Large intestine (tissue), 3 donors: ENCODE results near the gene WFIKKN1. TPM values are rescaled to one million over a fixed set of nuclear protein-coding genes. Genes with fewer than 3 reads are reported as not detected.

Source experiments
- DNase-seq, 2 donors: peaks; one replicate each; pipeline versions ENCODE4 v3.0.0 to v3.0.0-alpha.2; 2013
- H3K27ac ChIP-seq: one replicate; pipeline ENCODE4 v1.5.1; 2013; ENCODE audit warnings: low read length
- H3K27me3 ChIP-seq: 2 replicates; pipeline ENCODE4 v1.6.1; 2013; ENCODE audit warnings: low read length; ENCODE audit not compliant: control insufficient read depth, insufficient read depth
- H3K36me3 ChIP-seq: 2 replicates; pipeline ENCODE4 v1.6.1; 2013; ENCODE audit warnings: low read length; ENCODE audit not compliant: control insufficient read depth, insufficient read depth
- H3K4me1 ChIP-seq: one replicate; pipeline ENCODE4 v1.6.1; 2013; ENCODE audit warnings: low read length; ENCODE audit not compliant: control insufficient read depth, insufficient read depth
- H3K4me3 ChIP-seq: one replicate; pipeline ENCODE4 v1.5.1; 2013; ENCODE audit warnings: low read length
- H3K9me3 ChIP-seq: one replicate; pipeline ENCODE4 v1.6.1; 2013; ENCODE audit warnings: mild to moderate bottlenecking, low read depth, low read length, moderate library complexity; ENCODE audit not compliant: control insufficient read depth
- WGBS: methylation state at CpG from one replicate; pipeline ENCODE4 v1.1.5; 2013; ENCODE audit warnings: low lambda C conversion rate; ENCODE audit not compliant: insufficient coverage; 5-methylcytosine and 5-hydroxymethylcytosine counted together
- polyA plus RNA-seq: library from polyadenylated mRNA; unstranded; fragments of 120-200 nt; gene quantifications from one replicate; pipeline ENCODE4 v1.2.1, GENCODE V29; 2013

The WFIKKN1 gene
- polyA plus RNA-seq, 1 donor, result 1.6 TPM

DNA sequence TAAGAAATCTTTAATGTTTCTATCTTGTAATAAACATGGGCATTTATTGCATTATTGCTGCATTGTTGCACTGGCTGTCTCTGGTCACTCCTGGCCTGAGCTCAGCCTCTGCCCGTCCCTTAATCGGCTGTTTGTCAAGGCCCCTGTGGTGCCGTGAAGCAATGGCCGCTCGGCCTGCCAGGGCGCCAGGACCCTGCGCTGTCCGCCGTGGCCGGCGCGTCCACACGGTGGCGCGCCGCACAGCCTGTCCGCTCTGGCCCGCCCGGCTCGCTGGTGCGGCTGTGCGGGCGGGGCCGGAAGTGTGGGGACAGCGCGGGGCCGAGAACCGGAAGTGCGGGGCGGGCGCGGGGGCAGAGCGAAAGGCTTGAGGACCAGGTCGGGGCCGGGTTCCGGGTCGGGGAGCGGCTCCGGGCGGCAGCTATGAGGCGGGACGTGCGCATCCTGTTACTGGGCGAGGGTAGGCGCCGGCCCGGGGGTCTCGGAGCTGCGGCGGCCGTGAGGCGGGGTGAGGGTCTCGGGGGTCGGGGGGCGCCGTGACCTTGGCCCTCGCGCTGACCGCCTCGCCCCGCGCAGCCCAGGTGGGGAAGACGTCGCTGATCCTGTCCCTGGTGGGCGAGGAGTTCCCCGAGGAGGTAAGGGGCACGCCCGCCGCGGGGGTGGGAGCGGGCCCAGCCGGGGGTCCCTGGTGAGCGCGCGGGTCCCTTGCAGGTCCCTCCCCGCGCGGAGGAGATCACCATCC, 37.2 kb downstream of the WFIKKN1 start, which contains the start of gene RHOT2:
TSS of gene RHOT2 (plus strand) at position 353 of the 739 bp plus-strand sequence. CDS start at position 421, 68 bp downstream.
- Histone ChIP-seq H3K4me1 (peaks cover 14% of the 10 kb centered on the region), H3K27me3 (no peaks in the 10 kb centered on the region), H3K4me3 (peak within 1 kb of the TSS; percentile 91), H3K36me3 (peaks cover 39% of the 10 kb centered on the region), H3K27ac (peak within 1 kb of the TSS; percentile 38), H3K9me3 (peaks cover 2% of the 10 kb centered on the region)
- DNase-seq, result peak; percentile 90 to 92
- no CpG with 5 or more reads among the region's 78 CpGs for WGBS

DNA sequence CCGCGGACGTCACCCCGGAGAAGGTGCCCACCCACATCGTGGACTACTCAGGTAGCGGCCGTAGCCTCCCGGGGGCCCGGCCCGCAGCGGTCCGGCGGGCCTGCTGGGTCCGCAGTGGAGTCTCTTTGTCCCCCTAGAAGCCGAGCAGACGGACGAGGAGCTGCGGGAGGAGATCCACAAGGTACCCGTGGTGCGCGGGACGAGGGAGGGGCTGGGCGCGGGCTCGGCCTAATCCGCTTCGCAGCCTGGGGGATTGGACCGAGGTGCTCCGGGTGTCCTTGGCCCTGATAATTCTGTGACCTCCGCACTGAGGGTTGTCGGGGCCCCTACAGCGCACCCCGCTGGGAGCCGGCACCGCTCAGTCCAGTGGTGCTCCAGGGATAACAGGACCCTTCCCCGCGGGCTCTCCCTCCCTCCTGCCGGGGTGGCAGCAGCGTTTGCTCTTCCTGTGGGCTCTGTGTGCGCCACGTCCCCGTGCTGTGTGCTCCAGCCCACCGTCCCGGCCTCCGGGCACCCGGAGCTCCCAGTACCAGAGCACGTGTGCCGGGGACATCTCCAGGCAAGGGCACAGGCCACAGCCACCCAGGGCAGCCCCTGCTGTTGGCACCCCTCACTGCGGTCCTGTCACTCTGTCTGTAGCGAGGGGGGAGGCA, 37.9 kb downstream of the WFIKKN1 start:
- H3K4me1 ChIP-seq, result peaks cover 14% of the 10 kb centered on the region
- no peak for DNase-seq
- peak overlapping the region; percentile 91 for H3K4me3 ChIP-seq
- no peaks in the 10 kb centered on the region for H3K27me3 ChIP-seq
- H3K9me3 ChIP-seq, result peaks cover 2% of the 10 kb centered on the region
- H3K36me3 ChIP-seq, result peaks cover 42% of the 10 kb centered on the region
- H3K27ac ChIP-seq, result no peak overlapping the region
- no CpG with 5 or more reads among the region's 50 CpGs for WGBS

- H3K4me1 ChIP-seq, result peaks cover 18% of the 10 kb centered on the region
- no peaks in the 10 kb centered on the region for H3K27me3 ChIP-seq
- no CpG with 5 or more reads among the region's 13 CpGs for WGBS
- H3K9me3 ChIP-seq, result peaks cover 2% of the 10 kb centered on the region
- H3K4me3 ChIP-seq, result no peak overlapping the region
- H3K27ac ChIP-seq, result no peak overlapping the region
- peaks cover 44% of the 10 kb centered on the region for H3K36me3 ChIP-seq
- no peak for DNase-seq
These were observed 38.9 kb downstream of the WFIKKN1 start for GRCh38 chr16:669666-670065.

DNA sequence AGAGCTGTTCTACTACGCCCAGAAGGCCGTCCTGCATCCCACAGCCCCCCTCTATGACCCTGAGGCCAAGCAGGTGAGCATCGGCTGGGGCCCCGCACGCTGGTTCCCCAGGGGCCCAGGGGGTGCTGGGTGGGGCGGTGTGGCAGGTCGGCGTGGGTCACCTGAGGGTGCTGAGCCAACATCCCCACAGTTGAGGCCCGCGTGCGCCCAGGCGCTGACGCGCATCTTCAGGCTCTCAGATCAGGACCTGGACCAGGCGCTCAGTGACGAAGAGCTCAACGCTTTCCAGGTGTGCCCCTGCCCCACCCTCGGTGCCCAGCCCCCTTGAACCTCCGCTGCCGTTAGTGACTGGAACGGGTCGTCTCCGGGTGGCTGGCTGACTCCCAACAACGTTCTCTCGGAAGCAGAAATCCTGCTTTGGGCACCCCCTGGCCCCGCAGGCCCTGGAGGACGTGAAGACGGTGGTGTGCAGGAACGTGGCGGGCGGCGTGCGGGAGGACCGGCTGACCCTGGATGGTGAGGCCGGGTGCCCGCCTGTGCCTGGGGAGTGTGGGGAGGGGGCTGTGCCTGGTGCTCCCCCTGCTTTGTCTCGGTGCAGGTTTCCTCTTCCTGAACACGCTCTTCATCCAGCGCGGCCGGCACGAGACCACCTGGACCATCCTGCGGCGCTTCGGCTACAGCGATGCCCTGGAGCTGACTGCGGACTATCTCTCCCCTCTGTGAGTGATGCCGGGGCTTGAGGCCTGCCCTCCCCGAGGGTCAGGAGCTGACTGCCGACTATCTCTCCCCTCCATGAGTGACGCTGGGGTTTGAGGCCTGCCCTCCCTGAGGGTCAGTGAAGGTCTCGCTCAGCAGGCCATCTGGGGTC, 39.9 kb downstream of the WFIKKN1 start:
- Histone ChIP-seq H3K27me3 (peaks cover 2% of the 10 kb centered on the region), H3K4me3 (no peak overlapping the region), H3K27ac (no peak overlapping the region), H3K9me3 (peaks cover 2% of the 10 kb centered on the region), H3K4me1 (peaks cover 26% of the 10 kb centered on the region), H3K36me3 (peaks cover 44% of the 10 kb centered on the region)
- DNase-seq, result no peak
- no CpG with 5 or more reads among the region's 52 CpGs for WGBS

DNA sequence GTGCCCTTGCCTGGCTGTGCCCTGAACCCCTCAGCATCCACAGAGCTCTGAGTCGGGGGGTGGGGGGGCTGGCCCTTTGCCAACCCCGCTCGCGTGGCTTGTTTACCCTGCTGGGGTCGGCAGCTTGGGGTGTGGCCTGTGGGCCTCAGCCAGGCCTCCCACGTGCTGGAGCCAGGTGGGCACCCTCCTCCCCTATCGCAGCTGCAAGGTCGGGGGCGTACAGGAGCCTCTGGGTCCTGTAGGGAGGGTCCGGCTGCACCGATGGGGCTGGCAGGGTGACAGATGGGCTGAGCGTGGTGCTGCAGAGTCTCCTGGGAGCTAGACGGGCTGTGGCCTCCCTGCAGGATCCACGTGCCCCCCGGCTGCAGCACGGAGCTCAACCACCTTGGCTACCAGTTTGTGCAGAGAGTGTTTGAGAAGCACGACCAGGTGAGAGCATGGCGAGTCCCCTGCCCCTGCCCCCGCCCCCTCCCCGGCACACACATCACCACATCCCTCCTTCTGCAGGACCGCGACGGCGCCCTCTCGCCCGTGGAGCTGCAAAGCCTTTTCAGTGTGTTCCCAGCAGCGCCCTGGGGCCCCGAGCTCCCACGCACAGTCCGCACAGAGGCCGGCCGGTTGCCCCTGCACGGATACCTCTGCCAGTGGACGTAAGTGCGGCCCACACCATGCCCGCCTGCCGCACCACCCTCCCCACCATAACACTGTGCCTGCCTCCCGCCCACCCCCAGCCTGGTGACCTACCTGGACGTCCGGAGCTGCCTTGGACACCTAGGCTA, 40.8 kb downstream of the WFIKKN1 start:
- no peak for DNase-seq
- peaks cover 2% of the 10 kb centered on the region for H3K27me3 ChIP-seq
- H3K36me3 ChIP-seq, result peaks cover 44% of the 10 kb centered on the region
- no peak overlapping the region for H3K27ac ChIP-seq
- no peak overlapping the region for H3K4me3 ChIP-seq
- peaks cover 33% of the 10 kb centered on the region for H3K4me1 ChIP-seq
- peaks cover 5% of the 10 kb centered on the region for H3K9me3 ChIP-seq
- WGBS, result no CpG with 5 or more reads among the region's 40 CpGs

DNA sequence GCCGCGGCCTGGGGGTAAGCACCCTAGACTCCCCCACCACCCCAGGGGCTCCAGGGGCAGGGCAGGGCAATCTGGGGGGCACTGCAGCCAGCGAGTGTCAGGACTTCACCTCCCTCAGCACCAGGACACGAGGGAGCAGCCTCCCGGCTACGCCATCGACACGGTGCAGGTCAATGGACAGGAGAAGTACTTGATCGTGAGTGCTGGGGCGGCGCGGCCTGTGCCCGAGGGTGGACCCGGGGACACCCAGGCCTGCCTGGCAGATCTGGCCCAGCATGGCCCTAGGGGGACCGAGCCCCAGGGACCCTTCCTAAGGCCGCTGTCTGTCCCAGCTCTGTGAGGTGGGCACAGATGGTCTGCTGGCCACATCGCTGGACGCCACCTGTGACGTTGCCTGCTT, 41.6 kb downstream of the WFIKKN1 start:
- H3K36me3 ChIP-seq, result peaks cover 44% of the 10 kb centered on the region
- H3K27ac ChIP-seq, result no peak overlapping the region
- DNase-seq, result no peak
- H3K4me3 ChIP-seq, result no peak overlapping the region
- peaks cover 4% of the 10 kb centered on the region for H3K27me3 ChIP-seq
- H3K9me3 ChIP-seq, result peaks cover 5% of the 10 kb centered on the region
- no CpG with 5 or more reads among the region's 19 CpGs for WGBS
- H3K4me1 ChIP-seq, result peaks cover 39% of the 10 kb centered on the region

GRCh38 chr16:672851-673250, 42.1 kb downstream of the WFIKKN1 start:
- peaks cover 35% of the 10 kb centered on the region for H3K4me1 ChIP-seq
- peaks cover 4% of the 10 kb centered on the region for H3K27me3 ChIP-seq
- no CpG with 5 or more reads among the region's 21 CpGs for WGBS
- H3K9me3 ChIP-seq, result peaks cover 5% of the 10 kb centered on the region
- H3K36me3 ChIP-seq, result peaks cover 44% of the 10 kb centered on the region
- no peak overlapping the region for H3K27ac ChIP-seq
- no peak overlapping the region for H3K4me3 ChIP-seq
- no peak for DNase-seq

GRCh38 chr16:673399-673991, 42.7 kb downstream of the WFIKKN1 start:
- Histone ChIP-seq H3K27ac (no peak overlapping the region), H3K9me3 (peaks cover 5% of the 10 kb centered on the region), H3K4me3 (no peak overlapping the region), H3K27me3 (peaks cover 4% of the 10 kb centered on the region), H3K36me3 (peaks cover 44% of the 10 kb centered on the region), H3K4me1 (peaks cover 35% of the 10 kb centered on the region)
- no CpG with 5 or more reads among the region's 18 CpGs for WGBS
- DNase-seq, result no peak

- peaks cover 44% of the 10 kb centered on the region for H3K36me3 ChIP-seq
- no CpG with 5 or more reads among the region's 22 CpGs for WGBS
- H3K4me3 ChIP-seq, result no peak overlapping the region
- peaks cover 30% of the 10 kb centered on the region for H3K4me1 ChIP-seq
- H3K9me3 ChIP-seq, result peaks cover 5% of the 10 kb centered on the region
- peaks cover 4% of the 10 kb centered on the region for H3K27me3 ChIP-seq
- no peak overlapping the region for H3K27ac ChIP-seq
- DNase-seq, result no peak
These were observed 43.6 kb downstream of the WFIKKN1 start for GRCh38 chr16:674214-674881.
